Thyroid gland (tissue), 4 donors: Measurements from ENCODE around the gene WWP2.
"Not testable (repeated sequence)": the region's sequence is repeated elsewhere in the genome, so short reads cannot be mapped to it uniquely, and the experiment has no call there.

ENCODE experiments used
- POLR2A ChIP-seq, 2 donors: fragments of 450-650 bp; IDR thresholded peaks; one replicate each; pipeline ENCODE4 v1.6.1; 2017; ENCODE audit warnings: antibody characterized with exemption in 2 of 2, mild to moderate bottlenecking in 2 of 2, moderate library complexity in 1 of 2
- TF ChIP-seq, protein P1 (sequence below), 6 experiments: fragments of 200-600 bp in 3 of 6; fragments of 450-650 bp in 3 of 6; sonication (generic) in 3 of 6; IDR thresholded peaks; one replicate each; pipeline ENCODE4 v1.5.1; 2016 to 2019; ENCODE audit warnings: antibody characterized with exemption in 6 of 6, mild to moderate bottlenecking in 2 of 6, inconsistent platforms in 1 of 6, moderate library complexity in 1 of 6

DNA sequence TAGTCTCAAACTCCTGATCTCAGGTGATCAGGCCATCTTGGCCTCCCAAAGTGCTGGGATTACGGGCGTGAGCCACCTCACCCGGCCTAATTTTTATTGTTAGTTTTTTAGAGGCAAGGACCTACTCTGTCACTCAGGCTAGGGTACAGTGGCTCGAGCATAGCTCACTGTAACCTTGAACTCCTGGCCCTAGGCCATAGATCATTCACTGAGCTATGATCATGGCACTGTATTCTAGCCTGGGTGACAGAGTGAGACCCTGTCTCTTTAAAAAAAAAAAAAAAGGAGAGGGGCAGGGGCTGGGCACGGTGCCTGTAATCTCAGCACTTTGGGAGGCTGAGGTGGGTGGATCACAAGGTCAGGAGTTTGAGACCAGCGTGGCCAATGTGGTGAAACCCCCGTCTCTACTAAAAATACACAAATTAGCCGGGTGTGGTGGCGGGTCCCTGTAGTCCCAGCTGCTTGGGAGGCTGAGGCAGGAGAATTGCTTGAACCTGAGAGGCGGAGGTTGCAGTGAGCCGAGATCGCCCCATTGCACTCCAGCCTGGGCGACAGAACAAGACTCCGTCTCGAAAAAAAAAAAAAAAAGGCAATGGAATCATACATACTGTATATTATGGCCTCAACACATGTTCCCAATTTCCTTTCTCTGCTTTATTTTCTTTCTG is 53.2 kb downstream of the WWP2 start:
- TF ChIP-seq, protein P1, sequence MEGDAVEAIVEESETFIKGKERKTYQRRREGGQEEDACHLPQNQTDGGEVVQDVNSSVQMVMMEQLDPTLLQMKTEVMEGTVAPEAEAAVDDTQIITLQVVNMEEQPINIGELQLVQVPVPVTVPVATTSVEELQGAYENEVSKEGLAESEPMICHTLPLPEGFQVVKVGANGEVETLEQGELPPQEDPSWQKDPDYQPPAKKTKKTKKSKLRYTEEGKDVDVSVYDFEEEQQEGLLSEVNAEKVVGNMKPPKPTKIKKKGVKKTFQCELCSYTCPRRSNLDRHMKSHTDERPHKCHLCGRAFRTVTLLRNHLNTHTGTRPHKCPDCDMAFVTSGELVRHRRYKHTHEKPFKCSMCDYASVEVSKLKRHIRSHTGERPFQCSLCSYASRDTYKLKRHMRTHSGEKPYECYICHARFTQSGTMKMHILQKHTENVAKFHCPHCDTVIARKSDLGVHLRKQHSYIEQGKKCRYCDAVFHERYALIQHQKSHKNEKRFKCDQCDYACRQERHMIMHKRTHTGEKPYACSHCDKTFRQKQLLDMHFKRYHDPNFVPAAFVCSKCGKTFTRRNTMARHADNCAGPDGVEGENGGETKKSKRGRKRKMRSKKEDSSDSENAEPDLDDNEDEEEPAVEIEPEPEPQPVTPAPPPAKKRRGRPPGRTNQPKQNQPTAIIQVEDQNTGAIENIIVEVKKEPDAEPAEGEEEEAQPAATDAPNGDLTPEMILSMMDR (IDR thresholded peaks at IDR 0.05), result not testable (repeated sequence)
- TF ChIP-seq POLR2A (IDR thresholded peaks at IDR 0.05), result not testable (repeated sequence)
